Bronchial epithelial cell (primary cell): ENCODE results near the gene EXOSC7. TPM values are rescaled to one million over a fixed set of nuclear protein-coding genes. Genes with fewer than 3 reads are reported as not detected.

ENCODE experiments used
- DNase-seq: peaks from one replicate; pipeline ENCODE4 v3.0.0-alpha.2; 2010; ENCODE audit warnings: low read depth
- FAIRE-seq: peaks from 2 replicates; lab custom pipeline; 2011; peaks lifted over from hg19 to GRCh38; lab: Jason Lieb, UNC
- H3K27me3 ChIP-seq: 2 replicates; pipeline ENCODE4 v1.5.1; 2011; ENCODE audit warnings: low read length; ENCODE audit not compliant: control insufficient read depth, insufficient read depth
- H3K36me3 ChIP-seq: 2 replicates; pipeline ENCODE4 v1.5.1; 2011; ENCODE audit warnings: low read length; ENCODE audit not compliant: control insufficient read depth, insufficient read depth
- H3K4me3 ChIP-seq: 2 replicates; pipeline ENCODE4 v1.5.1; 2011; ENCODE audit warnings: mild to moderate bottlenecking, low read depth, low read length, control low read depth
- total RNA-seq: library from RNA; depleted of rRNA; stranded (reverse); fragments of >200 nt; gene quantifications from 2 replicates; pipeline ENCODE4 v1.2.1, GENCODE V29; 2014
- TF ChIP-seq, protein P1 (sequence below): IDR thresholded peaks from 2 replicates; pipeline ENCODE4 v1.5.1; 2011; ENCODE audit warnings: mild to moderate bottlenecking, moderate library complexity, low read length, control low read depth, inconsistent platforms; ENCODE audit not compliant: insufficient read depth, severe bottlenecking

EXOSC7 gene
- 60.0 and 70.3 TPM in 2 replicates for total RNA-seq

DNA sequence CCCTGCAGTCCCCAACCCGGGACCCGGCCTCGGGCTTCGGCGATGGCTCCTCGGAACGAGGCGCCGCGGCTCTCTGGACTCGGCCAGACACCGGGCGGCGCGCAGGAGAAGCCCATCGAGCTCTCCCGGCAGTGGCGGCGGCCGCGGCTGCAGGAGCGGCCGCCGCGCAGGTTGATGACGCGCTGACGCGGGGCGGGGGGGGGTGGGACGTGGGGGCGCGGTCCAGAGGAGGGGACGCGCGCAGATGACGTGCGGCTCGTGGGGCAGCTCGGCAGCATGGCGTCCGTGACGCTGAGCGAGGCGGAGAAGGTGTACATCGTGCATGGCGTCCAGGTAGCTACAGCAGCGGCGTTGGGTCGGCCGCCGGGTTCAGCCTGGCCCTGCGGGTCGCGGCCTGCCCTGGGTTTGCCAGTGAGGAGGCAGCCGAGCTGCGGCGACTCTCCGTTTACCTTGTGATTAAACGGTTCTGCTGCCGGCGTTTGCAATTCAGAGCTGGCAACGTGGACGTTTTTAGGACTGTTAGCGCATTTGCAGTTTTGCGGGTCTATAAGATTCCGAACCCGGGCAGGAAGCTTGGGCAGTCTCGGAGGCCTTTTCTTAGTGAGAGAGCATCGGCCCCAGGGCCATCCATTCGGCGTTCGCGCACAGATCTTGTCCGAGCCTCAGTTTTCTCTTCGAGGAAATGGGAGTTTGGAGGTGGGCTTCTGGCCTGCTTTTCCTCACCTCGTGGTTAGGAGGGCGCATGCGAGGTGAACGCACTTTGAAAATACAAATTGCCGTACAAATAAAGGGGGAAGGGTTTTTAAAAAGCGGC, at the start of gene EXOSC7, which contains the start of gene ZDHHC3:
EXOSC7 (plus strand) TSS at position 243 of the 814 bp plus-strand sequence; CDS start at position 277, 34 bp downstream.
ZDHHC3 (minus strand) TSS at position 173 of the 814 bp plus-strand sequence. CDS start 16,738 bp downstream, outside the sequence.
- TF ChIP-seq, protein P1, sequence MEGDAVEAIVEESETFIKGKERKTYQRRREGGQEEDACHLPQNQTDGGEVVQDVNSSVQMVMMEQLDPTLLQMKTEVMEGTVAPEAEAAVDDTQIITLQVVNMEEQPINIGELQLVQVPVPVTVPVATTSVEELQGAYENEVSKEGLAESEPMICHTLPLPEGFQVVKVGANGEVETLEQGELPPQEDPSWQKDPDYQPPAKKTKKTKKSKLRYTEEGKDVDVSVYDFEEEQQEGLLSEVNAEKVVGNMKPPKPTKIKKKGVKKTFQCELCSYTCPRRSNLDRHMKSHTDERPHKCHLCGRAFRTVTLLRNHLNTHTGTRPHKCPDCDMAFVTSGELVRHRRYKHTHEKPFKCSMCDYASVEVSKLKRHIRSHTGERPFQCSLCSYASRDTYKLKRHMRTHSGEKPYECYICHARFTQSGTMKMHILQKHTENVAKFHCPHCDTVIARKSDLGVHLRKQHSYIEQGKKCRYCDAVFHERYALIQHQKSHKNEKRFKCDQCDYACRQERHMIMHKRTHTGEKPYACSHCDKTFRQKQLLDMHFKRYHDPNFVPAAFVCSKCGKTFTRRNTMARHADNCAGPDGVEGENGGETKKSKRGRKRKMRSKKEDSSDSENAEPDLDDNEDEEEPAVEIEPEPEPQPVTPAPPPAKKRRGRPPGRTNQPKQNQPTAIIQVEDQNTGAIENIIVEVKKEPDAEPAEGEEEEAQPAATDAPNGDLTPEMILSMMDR, result no peak
- H3K36me3 ChIP-seq, result peaks cover 2% of the 10 kb centered on the region
- peak within 1 kb of the TSS; percentile 61 for H3K4me3 ChIP-seq
- no peaks in the 10 kb centered on the region for H3K27me3 ChIP-seq
- DNase-seq, result peak; percentile 73
- FAIRE-seq, result no peak

DNA sequence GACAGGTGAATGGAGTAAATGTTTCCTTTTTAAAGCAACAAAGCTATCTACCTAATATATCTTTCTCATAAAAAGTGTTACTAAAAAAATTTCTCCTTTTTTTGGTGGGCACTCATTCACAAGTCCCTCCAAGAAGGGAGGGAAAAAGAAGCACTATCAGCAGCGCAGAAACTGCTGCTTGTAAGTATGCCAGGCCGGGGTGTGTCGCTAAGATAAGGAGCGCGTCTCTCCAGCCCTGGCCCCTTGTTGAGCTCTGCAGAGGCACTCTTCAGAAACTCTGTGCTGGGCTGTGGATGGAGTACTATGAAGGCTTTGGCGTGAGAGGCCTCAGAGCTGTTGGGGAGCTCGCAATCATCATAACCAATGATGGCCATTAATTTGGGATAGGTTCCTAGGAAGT, 49.1 kb upstream of the EXOSC7 start:
- H3K4me3 ChIP-seq, result no peak overlapping the region
- DNase-seq, result no peak
- peaks cover 33% of the 10 kb centered on the region for H3K36me3 ChIP-seq
- FAIRE-seq, result no peak
- TF ChIP-seq, protein P1, result no peak
- no peaks in the 10 kb centered on the region for H3K27me3 ChIP-seq

DNA sequence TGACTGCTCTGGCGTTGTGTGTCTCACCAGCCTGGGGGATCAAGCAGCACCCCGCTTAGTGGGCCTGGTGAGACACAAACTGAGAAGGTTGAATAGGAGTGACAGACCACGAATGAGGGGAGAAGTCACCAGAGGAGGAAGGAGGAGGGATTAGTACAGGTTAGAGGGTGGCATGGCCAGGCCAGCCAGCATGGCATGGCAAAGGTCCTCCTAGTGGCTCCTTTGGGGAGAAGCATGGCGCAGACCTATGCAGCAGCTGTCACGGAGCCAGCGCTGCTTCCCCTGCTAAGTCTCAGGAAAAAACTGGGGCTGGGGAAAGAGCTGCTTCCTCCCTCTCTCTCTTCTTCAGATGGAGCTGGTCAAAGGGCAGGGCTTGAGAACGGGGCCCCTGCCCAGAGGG, 48.7 kb upstream of the EXOSC7 start:
- Histone ChIP-seq H3K27me3 (no peaks in the 10 kb centered on the region), H3K4me3 (no peak overlapping the region), H3K36me3 (peaks cover 37% of the 10 kb centered on the region)
- DNase-seq, result no peak
- no peak for FAIRE-seq
- TF ChIP-seq, protein P1, result no peak

DNA sequence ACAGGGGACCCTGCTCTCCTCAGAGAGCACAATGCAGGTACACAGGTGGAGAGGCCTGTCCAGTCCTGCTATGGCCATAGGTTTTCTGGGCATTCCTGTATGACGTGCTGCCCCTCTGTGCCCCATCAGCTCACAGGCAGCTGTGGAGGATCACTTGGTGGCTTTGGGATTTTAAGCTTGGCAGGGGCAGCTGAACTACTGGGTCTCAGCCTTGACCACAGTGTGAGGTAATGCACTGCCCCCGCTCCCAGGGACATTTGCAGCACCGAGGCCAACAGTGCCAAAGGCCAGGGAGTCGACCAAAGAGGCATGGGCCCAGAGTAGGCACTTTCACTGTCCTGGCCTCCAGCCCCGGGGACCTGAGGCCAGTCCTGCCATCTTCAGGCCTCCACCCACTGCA, 46.3 kb upstream of the EXOSC7 start:
- TF ChIP-seq, protein P1, result no peak
- Histone ChIP-seq H3K36me3 (peaks cover 49% of the 10 kb centered on the region), H3K27me3 (no peaks in the 10 kb centered on the region), H3K4me3 (no peak overlapping the region)
- DNase-seq (no peak), FAIRE-seq (no peak)

DNA sequence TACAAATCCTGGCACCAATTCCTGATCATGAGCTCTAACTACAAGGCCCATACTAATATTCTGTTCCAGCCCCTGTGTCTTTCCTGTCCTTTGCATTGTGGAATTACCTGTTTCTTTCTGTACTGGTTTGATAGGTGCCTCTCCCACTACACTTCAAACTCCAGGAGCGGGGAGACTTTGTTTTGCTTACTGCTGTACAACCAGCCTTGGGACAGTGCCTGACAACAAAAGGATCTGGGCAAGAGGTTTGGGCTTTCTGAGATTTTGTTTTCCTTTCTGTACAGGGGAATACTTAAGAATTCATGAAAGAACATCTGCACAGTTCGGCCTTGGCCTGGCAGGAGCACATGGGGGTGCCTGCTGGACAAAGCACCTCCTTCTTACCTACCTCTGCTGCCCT, 45.1 kb upstream of the EXOSC7 start:
- Histone ChIP-seq H3K27me3 (no peaks in the 10 kb centered on the region), H3K4me3 (no peak overlapping the region), H3K36me3 (peaks cover 51% of the 10 kb centered on the region)
- FAIRE-seq, result no peak
- TF ChIP-seq, protein P1, result no peak
- DNase-seq, result no peak
